Tibial artery (tissue), 4 donors: Measurements from ENCODE around the gene NRXN3.

ENCODE experiments used
- DNase-seq, 2 donors: peaks; one replicate each; pipeline ENCODE4 v3.0.0-alpha.2; 2019
- H3K27ac ChIP-seq, 2 donors: fragments of 200-600 bp; sonication (generic) in 1 of 2; 1 replicate in 1 of 2; 2 replicates in 1 of 2; pipeline ENCODE4 v1.5.1; 2018 to 2019; ENCODE audit warnings: mild to moderate bottlenecking in 1 of 2
- H3K27me3 ChIP-seq, 2 donors: fragments of 200-600 bp; sonication (generic) in 1 of 2; one replicate each; pipeline versions ENCODE4 v1.5.1 to v1.6.0; 2016 to 2019
- H3K36me3 ChIP-seq, 3 donors: fragments of 200-600 bp; sonication (generic) in 2 of 3; one replicate each; pipeline ENCODE4 v1.5.1; 2016 to 2019; ENCODE audit warnings: mild to moderate bottlenecking in 2 of 3
- H3K4me1 ChIP-seq, 4 donors: fragments of 200-600 bp; sonication (generic) in 2 of 4; 1 replicate in 3 of 4; 2 replicates in 1 of 4; pipeline ENCODE4 v1.5.1; 2016 to 2019
- H3K4me3 ChIP-seq, 2 donors: fragments of 200-600 bp; sonication (generic) in 1 of 2; 1 replicate in 1 of 2; 2 replicates in 1 of 2; pipeline ENCODE4 v1.5.1; 2018 to 2019; ENCODE audit warnings: mild to moderate bottlenecking in 2 of 2
- H3K9me3 ChIP-seq, 3 donors: fragments of 200-600 bp; sonication (generic) in 1 of 3; one replicate each; pipeline ENCODE4 v1.5.1; 2016 to 2019
- CTCF ChIP-seq, 2 experiments: fragments of 200-600 bp in 1 of 2; fragments of 450-650 bp in 1 of 2; IDR thresholded peaks; one replicate each; pipeline ENCODE4 v1.5.1; 2017 to 2019; ENCODE audit warnings: antibody characterized with exemption in 2 of 2, mild to moderate bottlenecking in 1 of 2, moderate library complexity in 1 of 2
- intact Hi-C: fragments of 100-400 bp; cut with DNase I; formaldehyde crosslinking; loops from one replicate; pipeline ENCODE4 v1.15.0; 2023; ENCODE audit warnings: low total_unique reads

The NRXN3 gene

GRCh38 chr14:78228702-78229327 lies 58.6 kb downstream of the NRXN3 start:
- Histone ChIP-seq H3K27me3 (no peaks in the 10 kb centered on the region), H3K4me1 (no peaks in the 10 kb centered on the region), H3K36me3 (no peaks in the 10 kb centered on the region), H3K27ac (no peak overlapping the region), H3K4me3 (no peak overlapping the region), H3K9me3 (no peaks in the 10 kb centered on the region)
- intact Hi-C loops = no loop called here
- no peak for TF ChIP-seq CTCF (IDR thresholded peaks at IDR 0.05)
- no peak for DNase-seq

GRCh38 chr14:78232231-78233000 lies 62.2 kb downstream of the NRXN3 start:
- DNase-seq = no peak
- Histone ChIP-seq H3K4me1 (no peaks in the 10 kb centered on the region), H3K4me3 (no peak overlapping the region), H3K27me3 (no peaks in the 10 kb centered on the region), H3K27ac (no peak overlapping the region), H3K36me3 (no peaks in the 10 kb centered on the region), H3K9me3 (no peaks in the 10 kb centered on the region)
- no peak for TF ChIP-seq CTCF (IDR thresholded peaks at IDR 0.05)
- intact Hi-C loops = no loop called here

DNA sequence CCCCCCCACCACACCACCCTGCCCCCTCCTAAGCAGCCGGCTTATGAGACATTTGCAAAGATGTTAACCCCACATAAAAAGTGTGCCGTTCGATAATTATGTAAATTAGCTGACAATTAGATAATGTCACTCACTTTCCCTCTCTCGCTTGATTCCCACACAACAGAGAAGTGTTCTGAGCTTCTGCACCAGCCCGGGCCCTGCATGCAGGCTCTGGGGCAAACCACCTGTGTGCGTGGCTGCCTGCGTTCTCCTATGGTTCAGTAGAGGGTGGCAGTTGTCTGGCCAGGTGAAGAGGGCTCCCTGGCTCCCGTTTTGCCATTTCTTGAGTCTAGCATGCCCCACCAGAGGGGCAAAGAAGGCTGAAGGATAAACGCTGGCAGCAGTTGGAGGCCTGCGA lies 68.0 kb downstream of the NRXN3 start:
- no peaks in the 10 kb centered on the region for H3K27me3 ChIP-seq
- H3K4me1 ChIP-seq = no peaks in the 10 kb centered on the region
- intact Hi-C loops = no loop called here
- H3K36me3 ChIP-seq = no peaks in the 10 kb centered on the region
- no peak for DNase-seq
- no peak for TF ChIP-seq CTCF (IDR thresholded peaks at IDR 0.05)
- no peak overlapping the region for H3K4me3 ChIP-seq
- no peak overlapping the region for H3K27ac ChIP-seq
- no peaks in the 10 kb centered on the region for H3K9me3 ChIP-seq

DNA sequence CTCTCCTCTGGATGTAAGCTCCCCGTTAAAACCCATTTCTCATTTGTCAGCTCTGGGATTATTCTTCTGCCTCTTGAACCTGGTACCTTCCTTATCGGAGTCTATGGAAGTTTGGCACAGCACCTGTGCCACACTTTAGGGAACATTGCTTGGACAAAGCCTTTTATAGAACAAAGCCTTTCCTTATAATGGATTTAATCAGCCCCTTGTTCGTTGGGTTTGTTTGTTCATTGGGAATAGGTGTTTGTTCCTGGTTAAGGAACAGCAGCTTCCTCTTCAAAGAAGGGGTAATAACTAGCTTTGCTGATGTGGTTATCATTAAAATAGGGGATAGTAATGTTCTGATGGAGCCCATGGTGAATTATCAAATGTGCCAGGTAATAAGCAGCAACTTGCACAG lies 70.4 kb downstream of the NRXN3 start:
- Histone ChIP-seq H3K27ac (no peak overlapping the region), H3K9me3 (no peaks in the 10 kb centered on the region), H3K4me1 (no peaks in the 10 kb centered on the region), H3K27me3 (no peaks in the 10 kb centered on the region), H3K4me3 (no peak overlapping the region), H3K36me3 (no peaks in the 10 kb centered on the region)
- TF ChIP-seq CTCF (IDR thresholded peaks at IDR 0.05) = no peak
- no peak for DNase-seq
- intact Hi-C loops = loop anchor here (10.0 kb wide), 1 partner anchor 486 kb away; no protein-coding TSS in a partner anchor

DNA sequence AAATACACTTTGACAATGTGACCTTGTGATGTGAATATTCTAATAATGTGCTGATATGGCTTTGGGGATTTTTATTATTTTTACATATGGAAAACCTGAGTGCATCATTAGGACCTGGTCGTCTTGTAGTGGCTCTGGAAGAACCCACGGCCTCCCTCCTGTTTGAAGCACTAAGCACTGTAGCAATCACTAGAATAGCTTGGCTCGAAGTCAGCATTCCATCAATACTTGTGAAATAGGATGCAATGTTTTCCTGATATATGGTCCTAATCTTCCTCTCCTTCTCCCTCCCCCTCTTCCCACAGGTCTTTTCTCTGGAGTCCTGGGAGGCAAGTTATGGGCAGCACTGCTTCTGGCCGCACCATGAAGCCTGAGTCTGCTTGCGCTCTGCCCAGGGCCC lies 71.9 kb downstream of the NRXN3 start:
- no peaks in the 10 kb centered on the region for H3K9me3 ChIP-seq
- no peak overlapping the region for H3K27ac ChIP-seq
- H3K4me3 ChIP-seq = no peak overlapping the region
- TF ChIP-seq CTCF (IDR thresholded peaks at IDR 0.05) = no peak
- H3K36me3 ChIP-seq = no peaks in the 10 kb centered on the region
- H3K27me3 ChIP-seq = no peaks in the 10 kb centered on the region
- DNase-seq = no peak
- intact Hi-C loops = loop anchor here (10.0 kb wide), 1 partner anchor 487 kb away; no protein-coding TSS in a partner anchor
- no peaks in the 10 kb centered on the region for H3K4me1 ChIP-seq
